Measurements from ENCODE around the gene SELENOS. TPM values are rescaled to one million over a fixed set of nuclear protein-coding genes. Genes with fewer than 3 reads are reported as not detected.

The SELENOS gene
- total RNA-seq, 1 donor from 2014 or later, result 46.9 TPM

- no peak overlapping the region for H3K4me3 Mint-ChIP-seq (ENCODE audit: unreplicated experiment)
- H3K4me1 Mint-ChIP-seq (ENCODE audit: low read depth, unreplicated experiment), result peaks cover 5% of the 10 kb centered on the region
- H3K27ac Mint-ChIP-seq (ENCODE audit: unreplicated experiment), result no peak overlapping the region
- DNase-seq, result no peak
- peaks cover 7% of the 10 kb centered on the region for H3K27me3 Mint-ChIP-seq (ENCODE audit: unreplicated experiment)
- no peaks in the 10 kb centered on the region for H3K9me3 Mint-ChIP-seq (ENCODE audit: unreplicated experiment)
- H3K36me3 Mint-ChIP-seq (ENCODE audit: unreplicated experiment), result no peaks in the 10 kb centered on the region
- no peak for TF ChIP-seq CTCF (IDR thresholded peaks at IDR 0.05; ENCODE audit: partially characterized antibody, unreplicated experiment)
Measured at GRCh38 chr15:101315736-101316135, 38.5 kb upstream of the SELENOS start.

GRCh38 chr15:101314336-101315125 is 37.2 kb upstream of the SELENOS start:
- H3K27me3 Mint-ChIP-seq (ENCODE audit: unreplicated experiment), result peaks cover 7% of the 10 kb centered on the region
- H3K9me3 Mint-ChIP-seq (ENCODE audit: unreplicated experiment), result no peaks in the 10 kb centered on the region
- H3K4me3 Mint-ChIP-seq (ENCODE audit: unreplicated experiment), result no peak overlapping the region
- DNase-seq, result no peak
- no peaks in the 10 kb centered on the region for H3K36me3 Mint-ChIP-seq (ENCODE audit: unreplicated experiment)
- no peak for TF ChIP-seq CTCF (IDR thresholded peaks at IDR 0.05; ENCODE audit: partially characterized antibody, unreplicated experiment)
- peaks cover 5% of the 10 kb centered on the region for H3K4me1 Mint-ChIP-seq (ENCODE audit: low read depth, unreplicated experiment)
- no peak overlapping the region for H3K27ac Mint-ChIP-seq (ENCODE audit: unreplicated experiment)

- DNase-seq, result no peak
- Mint-ChIP-seq H3K36me3 (ENCODE audit: unreplicated experiment) (no peaks in the 10 kb centered on the region), H3K4me3 (ENCODE audit: unreplicated experiment) (no peak overlapping the region), H3K27me3 (ENCODE audit: unreplicated experiment) (peaks cover 7% of the 10 kb centered on the region), H3K4me1 (ENCODE audit: low read depth, unreplicated experiment) (no peaks in the 10 kb centered on the region), H3K9me3 (ENCODE audit: unreplicated experiment) (no peaks in the 10 kb centered on the region), H3K27ac (ENCODE audit: unreplicated experiment) (no peak overlapping the region)
- no peak for TF ChIP-seq CTCF (IDR thresholded peaks at IDR 0.05; ENCODE audit: partially characterized antibody, unreplicated experiment)
Measured at GRCh38 chr15:101313041-101313761, 35.9 kb upstream of the SELENOS start.

- no peaks in the 10 kb centered on the region for H3K9me3 Mint-ChIP-seq (ENCODE audit: unreplicated experiment)
- no peak for TF ChIP-seq CTCF (IDR thresholded peaks at IDR 0.05; ENCODE audit: partially characterized antibody, unreplicated experiment)
- H3K36me3 Mint-ChIP-seq (ENCODE audit: unreplicated experiment), result no peaks in the 10 kb centered on the region
- H3K4me1 Mint-ChIP-seq (ENCODE audit: low read depth, unreplicated experiment), result no peaks in the 10 kb centered on the region
- no peak overlapping the region for H3K27ac Mint-ChIP-seq (ENCODE audit: unreplicated experiment)
- no peak overlapping the region for H3K4me3 Mint-ChIP-seq (ENCODE audit: unreplicated experiment)
- no peak for DNase-seq
- peaks cover 7% of the 10 kb centered on the region for H3K27me3 Mint-ChIP-seq (ENCODE audit: unreplicated experiment)
Measured at GRCh38 chr15:101310508-101310907, 33.2 kb upstream of the SELENOS start.

- no peak for DNase-seq
- H3K36me3 Mint-ChIP-seq (ENCODE audit: unreplicated experiment), result no peaks in the 10 kb centered on the region
- no peaks in the 10 kb centered on the region for H3K9me3 Mint-ChIP-seq (ENCODE audit: unreplicated experiment)
- TF ChIP-seq CTCF (IDR thresholded peaks at IDR 0.05; ENCODE audit: partially characterized antibody, unreplicated experiment), result no peak
- H3K4me1 Mint-ChIP-seq (ENCODE audit: low read depth, unreplicated experiment), result no peaks in the 10 kb centered on the region
- H3K27ac Mint-ChIP-seq (ENCODE audit: unreplicated experiment), result no peak overlapping the region
- H3K27me3 Mint-ChIP-seq (ENCODE audit: unreplicated experiment), result peaks cover 7% of the 10 kb centered on the region
- H3K4me3 Mint-ChIP-seq (ENCODE audit: unreplicated experiment), result no peak overlapping the region
Measured at GRCh38 chr15:101310161-101310480, 32.8 kb upstream of the SELENOS start.

Measured in glutamatergic neuron (in vitro differentiated cells).